ENCODE measurements around the gene SAXO1. TPM values are rescaled to one million over a fixed set of nuclear protein-coding genes. Genes with fewer than 3 reads are reported as not detected.

Gene SAXO1
- total and polyA plus RNA-seq, 3 donors from 2014 or later = 25.8 to 103 (median 44.0) TPM

GRCh38 chr9:18906656-18907395, 126.2 kb downstream of the SAXO1 start:
- Histone ChIP-seq H3K4me3 (no peak overlapping the region), H3K27ac (no peak overlapping the region), H3K9me3 (no peaks in the 10 kb centered on the region), H3K27me3 (no peaks in the 10 kb centered on the region), H3K4me1 (no peaks in the 10 kb centered on the region), H3K36me3 (ENCODE audit: low read depth, missing control alignments) (no peaks in the 10 kb centered on the region)
- intact Hi-C loops (cut with DNase I; ENCODE audit: low total_unique reads) = no loop called here
- WGBS, 2 donors = 48 to 82% methylated on average over 3 to 9 of the region's 9 CpGs
- TF ChIP-seq POLR2A (IDR thresholded peaks at IDR 0.05) = no peak
- TF ChIP-seq CTCF (IDR thresholded peaks at IDR 0.05) = no peak
- no peak for DNase-seq

- 84 to 95% methylated on average over 8 to 9 of the region's 9 CpGs for WGBS, 2 donors
- no peaks in the 10 kb centered on the region for H3K4me1 ChIP-seq
- H3K27me3 ChIP-seq = no peaks in the 10 kb centered on the region
- DNase-seq = no peak
- no peaks in the 10 kb centered on the region for H3K36me3 ChIP-seq (ENCODE audit: low read depth, missing control alignments)
- no peak overlapping the region for H3K27ac ChIP-seq
- H3K4me3 ChIP-seq = no peak overlapping the region
- H3K9me3 ChIP-seq = no peaks in the 10 kb centered on the region
- intact Hi-C loops (cut with DNase I; ENCODE audit: low total_unique reads) = no loop called here
- no peak for TF ChIP-seq CTCF (IDR thresholded peaks at IDR 0.05)
- no peak for TF ChIP-seq POLR2A (IDR thresholded peaks at IDR 0.05)
Observed at GRCh38 chr9:18905883-18906629, 127.0 kb downstream of the SAXO1 start.

- no peak for DNase-seq
- Histone ChIP-seq H3K27me3 (no peaks in the 10 kb centered on the region), H3K9me3 (no peaks in the 10 kb centered on the region), H3K27ac (no peak overlapping the region), H3K4me3 (no peak overlapping the region), H3K36me3 (ENCODE audit: low read depth, missing control alignments) (no peaks in the 10 kb centered on the region), H3K4me1 (no peaks in the 10 kb centered on the region)
- WGBS, 2 donors = 85 to 89% methylated on average over 11 of the region's 11 CpGs
- TF ChIP-seq CTCF (IDR thresholded peaks at IDR 0.05) (no peak), POLR2A (IDR thresholded peaks at IDR 0.05) (no peak)
- intact Hi-C loops (cut with DNase I; ENCODE audit: low total_unique reads) = no loop called here
Observed at GRCh38 chr9:18905028-18905882, 127.8 kb downstream of the SAXO1 start.

- WGBS, 2 donors = 92 to 96% methylated on average over 2 of the region's 2 CpGs
- intact Hi-C loops (cut with DNase I; ENCODE audit: low total_unique reads) = no loop called here
- Histone ChIP-seq H3K36me3 (ENCODE audit: low read depth, missing control alignments) (no peaks in the 10 kb centered on the region), H3K27ac (no peak overlapping the region), H3K4me3 (no peak overlapping the region), H3K4me1 (no peaks in the 10 kb centered on the region), H3K9me3 (no peaks in the 10 kb centered on the region), H3K27me3 (no peaks in the 10 kb centered on the region)
- no peak for TF ChIP-seq CTCF (IDR thresholded peaks at IDR 0.05)
- no peak for TF ChIP-seq POLR2A (IDR thresholded peaks at IDR 0.05)
- DNase-seq = no peak
Observed at GRCh38 chr9:18903450-18903849, 129.6 kb downstream of the SAXO1 start.

Measured in testis (tissue), 3 donors.